Stimulated activated naive CD8-positive, alpha-beta T cell treated with anti-CD3 and anti-CD28 coated beads, Interleukin-15, Interleukin-2, amounts not matched to agents 100 ng/mL and 50 ng/mL, for 24 hours (primary cell): ENCODE results near the gene PRSS50.
A peak's percentile ranks its signal among the peaks of the same experiment; 100 is the strongest.

Experiments used
- H3K27ac Mint-ChIP-seq: one replicate; pipeline ENCODE4 v1.8.0; 2021; ENCODE audit warnings: mild to moderate bottlenecking, mixed read lengths
- H3K27me3 Mint-ChIP-seq: one replicate; pipeline ENCODE4 v1.8.0; 2021; ENCODE audit warnings: mixed read lengths
- H3K36me3 Mint-ChIP-seq: one replicate; pipeline ENCODE4 v1.8.0; 2021; ENCODE audit warnings: low read depth, mixed read lengths
- H3K4me1 Mint-ChIP-seq: one replicate; pipeline ENCODE4 v1.8.0; 2021; ENCODE audit warnings: low read depth, mixed read lengths
- H3K4me3 Mint-ChIP-seq: one replicate; pipeline ENCODE4 v1.8.0; 2021; ENCODE audit warnings: mild to moderate bottlenecking, mixed read lengths
- H3K9me3 Mint-ChIP-seq: one replicate; pipeline ENCODE4 v1.8.0; 2021; ENCODE audit warnings: mixed read lengths

PRSS50 gene

GRCh38 chr3:46693892-46694226 lies 23.8 kb downstream of the PRSS50 start:
- Mint-ChIP-seq H3K4me3 (no peak overlapping the region), H3K9me3 (no peaks in the 10 kb centered on the region), H3K4me1 (peaks cover 23% of the 10 kb centered on the region), H3K36me3 (no peaks in the 10 kb centered on the region), H3K27ac (no peak overlapping the region), H3K27me3 (no peaks in the 10 kb centered on the region)

GRCh38 chr3:46693038-46693891 lies 24.4 kb downstream of the PRSS50 start, which contains the start of gene ALS2CL:
TSS of gene ALS2CL (minus strand) at chr3:46693679. CDS start at chr3:46689440, 4,239 bp downstream.
- Mint-ChIP-seq H3K36me3 (no peaks in the 10 kb centered on the region), H3K27me3 (no peaks in the 10 kb centered on the region), H3K27ac (no peak within 1 kb of the TSS), H3K9me3 (no peaks in the 10 kb centered on the region), H3K4me1 (peaks cover 23% of the 10 kb centered on the region), H3K4me3 (peak within 1 kb of the TSS; percentile 73)

- Mint-ChIP-seq H3K9me3 (no peaks in the 10 kb centered on the region), H3K4me1 (peaks cover 23% of the 10 kb centered on the region), H3K27ac (no peak overlapping the region), H3K27me3 (no peaks in the 10 kb centered on the region), H3K4me3 (peak overlapping the region; percentile 73), H3K36me3 (no peaks in the 10 kb centered on the region)
These were observed 25.1 kb downstream of the PRSS50 start for GRCh38 chr3:46692566-46692990.

DNA sequence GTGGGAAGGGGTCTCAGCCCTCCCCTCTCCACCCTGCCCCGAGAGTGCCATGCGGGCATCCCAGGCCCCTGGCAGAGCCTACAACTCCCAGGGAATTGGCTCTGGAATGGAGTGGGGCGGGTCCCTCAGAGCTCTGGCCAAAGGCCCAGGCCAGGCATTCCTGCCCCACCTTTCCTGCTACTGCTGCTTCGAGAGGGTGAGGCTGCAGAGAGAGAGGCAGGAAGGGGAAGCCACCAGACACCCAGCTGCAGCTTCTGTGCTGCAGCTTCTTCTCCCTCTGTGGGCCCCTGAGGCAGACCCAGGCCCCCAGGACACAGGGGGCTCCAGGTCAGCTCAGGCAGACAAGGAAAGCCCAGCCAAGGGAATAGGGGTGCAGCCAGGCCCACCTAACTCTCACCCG lies 26.9 kb downstream of the PRSS50 start:
- no peak overlapping the region for H3K4me3 Mint-ChIP-seq
- no peaks in the 10 kb centered on the region for H3K36me3 Mint-ChIP-seq

GRCh38 chr3:46685446-46685845 lies 32.2 kb downstream of the PRSS50 start:
- Mint-ChIP-seq H3K27me3 (no peaks in the 10 kb centered on the region), H3K4me1 (no peaks in the 10 kb centered on the region), H3K27ac (no peak overlapping the region), H3K4me3 (no peak overlapping the region), H3K36me3 (no peaks in the 10 kb centered on the region), H3K9me3 (no peaks in the 10 kb centered on the region)

More for the DNA sequence above, 26.9 kb downstream of the PRSS50 start:
- no peaks in the 10 kb centered on the region for H3K27me3 Mint-ChIP-seq
- peaks cover 20% of the 10 kb centered on the region for H3K4me1 Mint-ChIP-seq
- H3K9me3 Mint-ChIP-seq: no peaks in the 10 kb centered on the region
- no peak overlapping the region for H3K27ac Mint-ChIP-seq

DNA sequence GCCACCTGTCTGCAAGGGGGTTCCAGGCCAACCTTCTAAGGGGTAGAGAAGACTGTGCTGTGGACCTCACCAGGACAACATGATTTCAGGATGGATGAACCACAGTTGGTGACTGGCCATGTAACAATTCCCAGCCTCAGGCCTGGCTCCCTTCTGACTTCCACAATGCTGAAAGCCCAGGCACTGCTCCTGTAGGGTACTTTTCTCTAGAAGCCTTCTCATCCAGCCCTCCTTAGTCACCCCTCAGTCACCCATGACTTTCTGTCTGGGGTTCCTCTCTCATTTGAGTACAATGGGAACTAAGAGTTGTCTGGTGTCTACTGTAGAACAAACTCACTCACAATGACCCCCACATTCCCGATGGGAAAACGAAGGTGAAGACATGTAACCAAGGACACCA lies 32.8 kb downstream of the PRSS50 start:
- Mint-ChIP-seq H3K27me3 (no peaks in the 10 kb centered on the region), H3K4me1 (no peaks in the 10 kb centered on the region), H3K4me3 (no peak overlapping the region), H3K36me3 (no peaks in the 10 kb centered on the region), H3K27ac (no peak overlapping the region), H3K9me3 (no peaks in the 10 kb centered on the region)

GRCh38 chr3:46682974-46683373 lies 34.7 kb downstream of the PRSS50 start:
- H3K36me3 Mint-ChIP-seq: no peaks in the 10 kb centered on the region
- no peaks in the 10 kb centered on the region for H3K27me3 Mint-ChIP-seq
- H3K4me3 Mint-ChIP-seq: no peak overlapping the region
- H3K27ac Mint-ChIP-seq: no peak overlapping the region
- no peaks in the 10 kb centered on the region for H3K9me3 Mint-ChIP-seq
- H3K4me1 Mint-ChIP-seq: no peaks in the 10 kb centered on the region

- Mint-ChIP-seq H3K9me3 (no peaks in the 10 kb centered on the region), H3K27me3 (no peaks in the 10 kb centered on the region), H3K4me1 (no peaks in the 10 kb centered on the region), H3K36me3 (no peaks in the 10 kb centered on the region), H3K27ac (no peak overlapping the region), H3K4me3 (no peak overlapping the region)
These were observed 35.7 kb downstream of the PRSS50 start for GRCh38 chr3:46681856-46682540.

GRCh38 chr3:46681387-46681786 lies 36.3 kb downstream of the PRSS50 start:
- Mint-ChIP-seq H3K36me3 (no peaks in the 10 kb centered on the region), H3K4me3 (no peak overlapping the region), H3K9me3 (no peaks in the 10 kb centered on the region), H3K27ac (no peak overlapping the region), H3K4me1 (no peaks in the 10 kb centered on the region), H3K27me3 (no peaks in the 10 kb centered on the region)

DNA sequence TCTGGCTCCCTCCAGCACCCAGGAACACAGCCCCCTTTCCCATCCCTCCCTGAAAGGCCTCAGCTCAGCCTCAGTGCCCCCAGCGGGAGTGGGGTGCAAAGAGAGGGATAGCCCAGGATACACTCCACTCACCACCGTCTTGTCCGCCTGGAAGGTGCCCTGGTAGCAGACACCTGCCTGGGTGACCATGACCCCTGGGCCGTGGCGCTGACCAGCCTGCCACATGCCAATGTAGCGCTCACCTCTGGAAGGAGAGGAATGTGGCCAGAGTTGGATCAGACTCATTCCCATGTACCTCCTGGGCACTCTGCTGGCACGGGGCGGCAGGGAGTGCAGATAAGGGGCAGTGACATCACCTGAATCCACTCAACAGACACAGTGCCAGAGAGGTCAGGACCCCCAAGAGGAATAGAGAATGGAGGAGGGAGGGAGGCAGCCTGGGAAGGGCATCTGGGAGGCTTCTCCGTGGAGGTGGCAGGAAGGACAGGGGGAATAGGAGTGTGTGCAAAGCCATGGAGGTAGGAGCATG lies 37.3 kb downstream of the PRSS50 start:
- H3K27ac Mint-ChIP-seq: no peak overlapping the region
- H3K9me3 Mint-ChIP-seq: no peaks in the 10 kb centered on the region
- H3K27me3 Mint-ChIP-seq: no peaks in the 10 kb centered on the region
- no peaks in the 10 kb centered on the region for H3K36me3 Mint-ChIP-seq
- H3K4me1 Mint-ChIP-seq: no peaks in the 10 kb centered on the region
- H3K4me3 Mint-ChIP-seq: no peak overlapping the region

DNA sequence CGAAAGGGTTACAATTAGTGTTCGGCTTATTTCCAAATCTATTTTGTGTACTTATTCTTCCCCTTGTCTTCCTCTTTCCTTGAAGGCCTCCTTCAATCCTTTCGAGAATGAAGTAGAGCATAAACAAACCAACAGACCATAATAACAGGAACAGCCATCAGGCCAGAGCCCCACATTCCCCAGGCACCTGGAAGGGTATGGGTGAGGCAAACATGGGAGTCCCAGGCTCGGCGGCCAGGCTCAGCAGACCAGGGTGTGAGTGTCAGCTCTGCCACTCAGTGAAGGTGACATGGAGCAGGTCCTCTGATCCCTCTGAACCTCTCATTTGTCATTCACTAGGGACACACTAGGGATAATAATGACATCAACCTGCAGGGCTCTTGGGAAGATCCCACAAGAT lies 38.0 kb downstream of the PRSS50 start:
- Mint-ChIP-seq H3K27ac (no peak overlapping the region), H3K36me3 (no peaks in the 10 kb centered on the region), H3K4me3 (no peak overlapping the region), H3K9me3 (no peaks in the 10 kb centered on the region), H3K4me1 (no peaks in the 10 kb centered on the region), H3K27me3 (no peaks in the 10 kb centered on the region)

DNA sequence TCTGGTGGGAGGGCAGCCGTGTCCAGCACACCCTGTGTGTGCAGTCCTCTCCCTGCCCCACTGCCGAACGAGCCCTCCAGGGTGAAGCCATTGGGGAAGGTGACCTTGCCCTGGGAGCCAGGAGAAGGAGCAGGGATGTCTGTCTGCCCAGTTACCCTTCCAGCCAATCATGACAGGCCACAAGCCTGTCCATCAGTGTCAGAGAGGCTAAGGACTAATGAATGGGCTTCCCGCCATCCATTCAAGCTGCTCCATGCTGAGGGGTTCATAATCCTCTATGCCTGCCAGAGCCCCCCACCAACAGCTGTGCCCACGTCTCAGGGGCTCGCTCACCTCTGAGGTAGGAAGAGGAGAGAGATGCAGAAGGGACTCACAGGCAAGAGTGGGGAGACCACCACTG lies 39.4 kb downstream of the PRSS50 start:
- Mint-ChIP-seq H3K36me3 (no peaks in the 10 kb centered on the region), H3K27me3 (no peaks in the 10 kb centered on the region), H3K4me3 (no peak overlapping the region), H3K27ac (no peak overlapping the region), H3K4me1 (no peaks in the 10 kb centered on the region), H3K9me3 (no peaks in the 10 kb centered on the region)

GRCh38 chr3:46677411-46677726 lies 40.3 kb downstream of the PRSS50 start:
- no peak overlapping the region for H3K4me3 Mint-ChIP-seq
- H3K27me3 Mint-ChIP-seq: no peaks in the 10 kb centered on the region
- H3K27ac Mint-ChIP-seq: no peak overlapping the region
- no peaks in the 10 kb centered on the region for H3K4me1 Mint-ChIP-seq
- H3K36me3 Mint-ChIP-seq: no peaks in the 10 kb centered on the region
- no peaks in the 10 kb centered on the region for H3K9me3 Mint-ChIP-seq

DNA sequence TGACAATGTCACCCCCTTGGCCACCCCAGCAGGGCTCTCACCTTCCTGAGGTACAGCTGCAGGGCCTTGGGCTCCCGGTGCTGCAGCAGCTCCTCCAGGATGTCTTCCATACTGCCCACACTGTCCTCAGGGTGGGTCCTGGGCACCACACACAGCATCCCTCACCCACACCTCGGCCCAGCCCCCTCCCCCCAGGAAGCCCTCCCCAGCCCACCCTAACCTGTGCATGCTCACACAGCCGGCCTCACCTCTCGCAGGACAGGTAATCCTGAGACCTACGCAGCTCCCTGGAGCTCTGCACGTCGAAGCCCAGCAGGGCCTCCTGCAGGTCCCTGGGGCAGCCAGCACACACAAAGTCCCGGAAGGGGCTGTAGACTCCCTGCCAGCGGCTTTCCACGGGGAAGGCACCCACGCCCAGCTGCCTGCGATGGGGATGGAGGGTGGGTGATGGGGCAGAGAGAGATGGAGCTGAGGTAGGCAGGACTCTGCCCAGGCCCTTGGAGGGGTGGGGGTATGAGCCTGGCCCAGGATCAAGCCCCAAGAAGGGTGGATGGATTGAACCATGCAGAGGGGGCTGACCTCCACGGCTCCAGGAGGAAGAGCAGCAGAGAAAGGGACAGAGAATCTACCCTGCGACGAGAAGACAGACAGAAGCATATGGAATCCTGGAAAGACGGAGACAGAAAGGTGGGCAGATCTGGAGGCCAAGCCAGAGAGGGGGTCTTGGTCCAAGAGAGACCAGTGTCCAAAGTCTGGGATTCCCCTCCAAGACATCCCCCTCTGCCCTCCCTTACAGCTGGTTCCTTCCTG lies 40.9 kb downstream of the PRSS50 start:
- Mint-ChIP-seq H3K27ac (no peak overlapping the region), H3K4me3 (no peak overlapping the region), H3K9me3 (no peaks in the 10 kb centered on the region), H3K36me3 (no peaks in the 10 kb centered on the region), H3K4me1 (no peaks in the 10 kb centered on the region), H3K27me3 (no peaks in the 10 kb centered on the region)
